Measurements from ENCODE around the gene DRD4. TPM values are rescaled to one million over a fixed set of nuclear protein-coding genes. Genes with fewer than 3 reads are reported as not detected.

Gene DRD4
- total and polyA plus RNA-seq, 10 of the 15 experiments (the other 5 are each of a cell fraction or from before 2014, with no cell fraction given), result not detected

- TF ChIP-seq SKIL (IDR thresholded peaks at IDR 0.05; ENCODE audit: low read depth, poor library complexity, severe bottlenecking), result no peak
- TF ChIP-seq HDGF (IDR thresholded peaks at IDR 0.05), result peak; percentile 56
- TF ChIP-seq JUND (IDR thresholded peaks at IDR 0.05; ENCODE audit: low read depth, low read length), result no peak
- TF ChIP-seq, protein P1, sequence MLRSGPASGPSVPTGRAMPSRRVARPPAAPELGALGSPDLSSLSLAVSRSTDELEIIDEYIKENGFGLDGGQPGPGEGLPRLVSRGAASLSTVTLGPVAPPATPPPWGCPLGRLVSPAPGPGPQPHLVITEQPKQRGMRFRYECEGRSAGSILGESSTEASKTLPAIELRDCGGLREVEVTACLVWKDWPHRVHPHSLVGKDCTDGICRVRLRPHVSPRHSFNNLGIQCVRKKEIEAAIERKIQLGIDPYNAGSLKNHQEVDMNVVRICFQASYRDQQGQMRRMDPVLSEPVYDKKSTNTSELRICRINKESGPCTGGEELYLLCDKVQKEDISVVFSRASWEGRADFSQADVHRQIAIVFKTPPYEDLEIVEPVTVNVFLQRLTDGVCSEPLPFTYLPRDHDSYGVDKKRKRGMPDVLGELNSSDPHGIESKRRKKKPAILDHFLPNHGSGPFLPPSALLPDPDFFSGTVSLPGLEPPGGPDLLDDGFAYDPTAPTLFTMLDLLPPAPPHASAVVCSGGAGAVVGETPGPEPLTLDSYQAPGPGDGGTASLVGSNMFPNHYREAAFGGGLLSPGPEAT (IDR thresholded peaks at IDR 0.05; ENCODE audit: low read depth), result peak; percentile 85
- peak; percentile 59 for TF ChIP-seq PKNOX1 (IDR thresholded peaks at IDR 0.05)
- TF ChIP-seq MYB (IDR thresholded peaks at IDR 0.05; ENCODE audit: borderline replicate concordance, low read depth, low read length), result 0 out of 2 replicates have a peak, but pooled peaks have one; percentile 24
- no peak for TF ChIP-seq YBX1 (IDR thresholded peaks at IDR 0.05)
- TF ChIP-seq CHD2 (IDR thresholded peaks at IDR 0.05; ENCODE audit: borderline replicate concordance, low read depth, low read length), result peak; percentile 67
- TF ChIP-seq SPI1 (IDR thresholded peaks at IDR 0.05; ENCODE audit: borderline replicate concordance, insufficient read depth, low read depth, low read length), result peak; percentile 98
- TF ChIP-seq IRF4 (IDR thresholded peaks at IDR 0.05; ENCODE audit: low read depth, low read length), result 0 out of 2 replicates have a peak, but pooled peaks have one; percentile 56
- TF ChIP-seq KDM1A (IDR thresholded peaks at IDR 0.05; ENCODE audit: borderline replicate concordance), result no peak
- TF ChIP-seq POLR2A (IDR thresholded peaks at IDR 0.05; ENCODE audit: low read depth, low read length), result peak; percentile 93
- peak; percentile 92 for TF ChIP-seq SMAD5 (IDR thresholded peaks at IDR 0.05; ENCODE audit: low read depth)
- peak in 1 of 2 experiments; percentile 58; a peak in 1 of 4 replicates for TF ChIP-seq ETV6 (conservative IDR thresholded peaks at IDR 0.05 in 1 of 2, IDR thresholded peaks at IDR 0.05 in 1 of 2; ENCODE audit: borderline replicate concordance in 1 of 2, low read depth in 1 of 2)
- peak; percentile 40; the same call in 1 of the 2 replicates for TF ChIP-seq ZNF687 (IDR thresholded peaks at IDR 0.05)
- peak; percentile 89; the same call in 1 of the 2 replicates for TF ChIP-seq PML (IDR thresholded peaks at IDR 0.05; ENCODE audit: low read length)
- TF ChIP-seq RCOR1 (conservative IDR thresholded peaks at IDR 0.05; ENCODE audit: low read depth, low read length), result no peak
- TF ChIP-seq BRCA1 (IDR thresholded peaks at IDR 0.05; ENCODE audit: low read depth, low read length), result no peak
- no peak for TF ChIP-seq ZNF274 (IDR thresholded peaks at IDR 0.05; ENCODE audit: insufficient read depth, insufficient read length)
- TF ChIP-seq NR2F1 (conservative IDR thresholded peaks at IDR 0.05), result peak; percentile 37; the same call in 1 of the 2 replicates
Measured at GRCh38 chr11:615504-616319, 21.4 kb upstream of the DRD4 start, which contains the start of gene IRF7 (continued).
